Type B pancreatic cell (in vitro differentiated cells): Measurements from ENCODE around the gene NAV3. TPM values are rescaled to one million over a fixed set of nuclear protein-coding genes. Genes with fewer than 3 reads are reported as not detected.

Source experiments
- DNase-seq: peaks from one replicate; pipeline ENCODE4 v3.0.0; 2021; ENCODE audit warnings: mixed read lengths; ENCODE audit not compliant: unreplicated experiment; ENCODE audit errors: extremely low spot score
- H3K27ac Mint-ChIP-seq: 2 replicates; pipeline ENCODE4 v1.8.0; 2021; ENCODE audit warnings: mild to moderate bottlenecking, mixed read lengths
- H3K27me3 Mint-ChIP-seq: 2 replicates; pipeline ENCODE4 v1.8.0; 2021; ENCODE audit warnings: mixed read lengths
- H3K36me3 Mint-ChIP-seq: 2 replicates; pipeline ENCODE4 v1.8.0; 2021; ENCODE audit warnings: mixed read lengths
- H3K4me1 Mint-ChIP-seq: one replicate; pipeline ENCODE4 v1.8.0; 2021; ENCODE audit warnings: mixed read lengths; ENCODE audit not compliant: unreplicated experiment
- H3K4me3 Mint-ChIP-seq: 2 replicates; pipeline ENCODE4 v1.8.0; 2021; ENCODE audit warnings: mild to moderate bottlenecking, mixed read lengths
- H3K9me3 Mint-ChIP-seq: 2 replicates; pipeline ENCODE4 v1.8.0; 2021; ENCODE audit warnings: mixed read lengths
- total RNA-seq: library from RNA; stranded (reverse); gene quantifications from 2 replicates; pipeline ENCODE4 v1.2.1, GENCODE V29; 2021; ENCODE audit warnings: low replicate concordance
- TF ChIP-seq, protein P1 (sequence below): fragments of 200-600 bp; sonication (generic); conservative IDR thresholded peaks from 2 replicates; pipeline ENCODE4 v1.5.0; 2021; ENCODE audit warnings: antibody characterized with exemption, mild to moderate bottlenecking

Gene NAV3
- total RNA-seq, 1 donor from 2014 or later, result 24.9 TPM

DNA sequence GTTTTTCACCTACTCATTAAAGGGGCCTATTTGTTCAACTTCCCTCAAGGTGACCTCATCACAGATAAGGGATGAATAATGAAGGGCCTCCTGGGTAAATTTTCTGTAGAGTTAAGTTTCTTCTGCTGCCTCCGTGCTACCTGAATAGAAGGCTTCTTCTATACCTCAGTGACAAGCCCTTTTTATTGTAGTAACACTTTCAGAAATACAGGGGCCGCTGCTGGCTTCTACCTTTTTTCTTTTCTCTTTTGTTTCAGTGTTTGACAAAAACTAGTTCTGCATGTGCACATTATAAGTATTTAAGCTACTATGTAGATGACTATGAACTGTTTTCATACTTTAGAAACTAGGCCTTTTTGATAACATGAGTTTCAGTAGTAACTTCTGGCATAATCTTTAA is 207.0 kb downstream of the NAV3 start:
- DNase-seq, result no peak
- peaks cover 4% of the 10 kb centered on the region for H3K36me3 Mint-ChIP-seq
- no peak overlapping the region for H3K4me3 Mint-ChIP-seq
- H3K27ac Mint-ChIP-seq, result no peak overlapping the region
- peaks cover 4% of the 10 kb centered on the region for H3K27me3 Mint-ChIP-seq
- peaks cover 9% of the 10 kb centered on the region for H3K4me1 Mint-ChIP-seq
- H3K9me3 Mint-ChIP-seq, result no peaks in the 10 kb centered on the region
- TF ChIP-seq, protein P1, sequence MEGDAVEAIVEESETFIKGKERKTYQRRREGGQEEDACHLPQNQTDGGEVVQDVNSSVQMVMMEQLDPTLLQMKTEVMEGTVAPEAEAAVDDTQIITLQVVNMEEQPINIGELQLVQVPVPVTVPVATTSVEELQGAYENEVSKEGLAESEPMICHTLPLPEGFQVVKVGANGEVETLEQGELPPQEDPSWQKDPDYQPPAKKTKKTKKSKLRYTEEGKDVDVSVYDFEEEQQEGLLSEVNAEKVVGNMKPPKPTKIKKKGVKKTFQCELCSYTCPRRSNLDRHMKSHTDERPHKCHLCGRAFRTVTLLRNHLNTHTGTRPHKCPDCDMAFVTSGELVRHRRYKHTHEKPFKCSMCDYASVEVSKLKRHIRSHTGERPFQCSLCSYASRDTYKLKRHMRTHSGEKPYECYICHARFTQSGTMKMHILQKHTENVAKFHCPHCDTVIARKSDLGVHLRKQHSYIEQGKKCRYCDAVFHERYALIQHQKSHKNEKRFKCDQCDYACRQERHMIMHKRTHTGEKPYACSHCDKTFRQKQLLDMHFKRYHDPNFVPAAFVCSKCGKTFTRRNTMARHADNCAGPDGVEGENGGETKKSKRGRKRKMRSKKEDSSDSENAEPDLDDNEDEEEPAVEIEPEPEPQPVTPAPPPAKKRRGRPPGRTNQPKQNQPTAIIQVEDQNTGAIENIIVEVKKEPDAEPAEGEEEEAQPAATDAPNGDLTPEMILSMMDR, result peak; percentile 24

DNA sequence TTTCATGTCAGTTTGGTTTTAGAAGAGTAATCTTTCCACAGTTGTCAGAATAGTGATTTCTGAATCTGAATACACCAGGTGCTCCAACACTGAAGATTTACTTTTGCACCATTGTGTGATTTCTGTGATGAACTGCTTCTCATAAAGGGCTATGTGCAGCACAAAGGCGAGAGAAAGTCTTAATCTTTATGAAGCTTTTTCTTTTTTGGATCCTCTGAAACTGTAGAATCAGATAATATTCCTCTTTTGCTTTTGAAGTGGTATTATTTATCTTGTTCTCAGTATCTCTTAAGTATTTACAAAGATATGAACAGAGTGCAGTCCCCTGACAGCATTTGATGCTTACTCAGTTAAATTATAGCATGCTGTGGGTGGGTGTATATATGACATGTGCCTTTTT is 207.8 kb downstream of the NAV3 start:
- Mint-ChIP-seq H3K4me3 (no peak overlapping the region), H3K4me1 (peaks cover 9% of the 10 kb centered on the region), H3K36me3 (peaks cover 4% of the 10 kb centered on the region), H3K9me3 (no peaks in the 10 kb centered on the region), H3K27me3 (peaks cover 4% of the 10 kb centered on the region), H3K27ac (no peak overlapping the region)
- DNase-seq, result no peak
- TF ChIP-seq, protein P1, result no peak

DNA sequence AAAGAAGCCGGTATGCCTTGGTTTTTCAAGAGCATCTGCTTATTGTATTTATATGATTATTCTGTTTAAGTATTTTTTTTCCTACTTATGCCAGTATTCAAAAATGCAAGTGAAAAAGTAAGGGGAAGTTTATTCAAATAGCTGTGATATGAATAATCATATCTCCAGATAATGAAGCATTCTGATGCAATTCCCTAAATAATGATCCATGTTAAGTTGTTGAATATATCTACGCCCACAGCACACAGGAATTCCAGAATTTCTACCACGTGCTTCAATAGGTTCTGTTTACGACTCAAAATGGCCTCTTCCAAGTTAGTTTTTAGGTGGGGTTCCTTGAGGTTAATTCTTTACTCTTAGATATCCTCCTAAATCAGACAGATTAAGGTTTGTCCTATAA is 208.3 kb downstream of the NAV3 start:
- Mint-ChIP-seq H3K4me3 (no peak overlapping the region), H3K27ac (no peak overlapping the region), H3K36me3 (peaks cover 8% of the 10 kb centered on the region), H3K9me3 (peaks cover 3% of the 10 kb centered on the region), H3K27me3 (peaks cover 4% of the 10 kb centered on the region), H3K4me1 (peaks cover 9% of the 10 kb centered on the region)
- TF ChIP-seq, protein P1, result no peak
- DNase-seq, result no peak

DNA sequence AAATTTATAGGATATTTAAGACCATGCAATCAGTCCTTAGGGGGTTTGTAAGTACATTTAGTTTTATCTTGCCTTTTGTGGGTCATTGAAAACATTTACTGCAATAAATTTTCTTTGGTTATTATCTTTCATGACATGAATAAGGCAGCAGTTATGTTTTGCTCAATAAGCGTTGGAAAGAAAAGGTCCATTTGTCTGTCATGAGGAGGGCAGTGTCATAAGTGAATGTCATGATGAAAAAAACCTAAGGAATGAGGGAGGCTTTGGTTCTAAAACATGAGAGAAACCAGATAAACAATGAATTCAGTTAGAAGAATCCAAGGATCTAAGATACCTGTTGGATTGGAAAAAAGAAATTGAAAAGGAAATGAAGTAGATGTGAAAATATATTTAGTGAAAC is 209.4 kb downstream of the NAV3 start:
- Mint-ChIP-seq H3K9me3 (peaks cover 7% of the 10 kb centered on the region), H3K4me1 (peaks cover 9% of the 10 kb centered on the region), H3K27me3 (peaks cover 4% of the 10 kb centered on the region), H3K27ac (no peak overlapping the region), H3K36me3 (peaks cover 12% of the 10 kb centered on the region), H3K4me3 (no peak overlapping the region)
- no peak for DNase-seq
- TF ChIP-seq, protein P1, result no peak

DNA sequence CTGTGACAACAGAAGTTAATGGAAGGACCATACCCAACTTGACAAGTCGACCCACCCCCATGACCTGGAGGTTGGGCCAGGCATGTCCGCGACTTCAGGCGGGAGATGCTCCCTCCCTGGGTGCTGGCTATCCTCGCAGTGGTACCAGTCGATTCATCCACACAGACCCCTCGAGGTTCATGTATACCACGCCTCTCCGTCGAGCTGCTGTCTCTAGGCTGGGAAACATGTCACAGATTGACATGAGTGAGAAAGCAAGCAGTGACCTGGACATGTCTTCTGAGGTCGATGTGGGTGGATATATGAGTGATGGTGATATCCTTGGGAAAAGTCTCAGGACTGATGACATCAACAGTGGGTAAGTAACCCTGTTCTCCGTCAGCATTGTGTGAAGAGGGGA is 220.1 kb downstream of the NAV3 start:
- DNase-seq, result no peak
- Mint-ChIP-seq H3K36me3 (peaks cover 16% of the 10 kb centered on the region), H3K9me3 (peaks cover 20% of the 10 kb centered on the region), H3K4me3 (no peak overlapping the region), H3K27ac (no peak overlapping the region), H3K4me1 (peaks cover 6% of the 10 kb centered on the region), H3K27me3 (no peaks in the 10 kb centered on the region)
- TF ChIP-seq, protein P1, result no peak

DNA sequence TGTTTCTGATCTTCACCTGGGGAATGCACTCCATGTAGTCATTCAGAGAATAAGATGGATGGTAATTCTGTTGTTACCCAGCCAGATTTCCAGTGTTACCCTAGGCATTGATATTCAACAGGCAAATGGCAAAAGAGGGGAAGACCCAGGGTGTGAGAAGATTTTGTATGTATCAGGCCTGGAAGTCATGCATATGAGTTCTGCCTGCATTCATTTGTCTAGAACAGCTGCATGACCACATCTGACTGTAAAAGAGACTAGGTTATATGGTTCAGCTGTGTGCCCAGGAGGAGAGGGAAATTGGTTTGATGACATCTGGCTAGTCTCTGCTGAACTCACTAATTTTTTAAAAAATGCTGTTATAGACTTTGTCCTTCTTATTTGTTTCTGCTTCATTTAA is 224.9 kb downstream of the NAV3 start:
- no peak overlapping the region for H3K27ac Mint-ChIP-seq
- no peak for DNase-seq
- TF ChIP-seq, protein P1, result no peak
- peaks cover 6% of the 10 kb centered on the region for H3K4me1 Mint-ChIP-seq
- no peak overlapping the region for H3K4me3 Mint-ChIP-seq
- H3K36me3 Mint-ChIP-seq, result no peaks in the 10 kb centered on the region
- H3K27me3 Mint-ChIP-seq, result no peaks in the 10 kb centered on the region
- H3K9me3 Mint-ChIP-seq, result no peaks in the 10 kb centered on the region
